Astrocyte (in vitro differentiated cells and primary cell): Measurements from ENCODE around the gene KCNC1.

Experiments used
- CTCF ChIP-seq: IDR thresholded peaks from 2 replicates; pipeline ENCODE4 v1.5.1; 2011; ENCODE audit warnings: low read depth, mild to moderate bottlenecking, inconsistent platforms, low read length, moderate library complexity; ENCODE audit not compliant: insufficient read depth
- EZH2 ChIP-seq: IDR thresholded peaks from 2 replicates; pipeline ENCODE4 v1.6.1; 2012; ENCODE audit warnings: mild to moderate bottlenecking, low read length, inconsistent platforms; ENCODE audit not compliant: insufficient read depth

DNA sequence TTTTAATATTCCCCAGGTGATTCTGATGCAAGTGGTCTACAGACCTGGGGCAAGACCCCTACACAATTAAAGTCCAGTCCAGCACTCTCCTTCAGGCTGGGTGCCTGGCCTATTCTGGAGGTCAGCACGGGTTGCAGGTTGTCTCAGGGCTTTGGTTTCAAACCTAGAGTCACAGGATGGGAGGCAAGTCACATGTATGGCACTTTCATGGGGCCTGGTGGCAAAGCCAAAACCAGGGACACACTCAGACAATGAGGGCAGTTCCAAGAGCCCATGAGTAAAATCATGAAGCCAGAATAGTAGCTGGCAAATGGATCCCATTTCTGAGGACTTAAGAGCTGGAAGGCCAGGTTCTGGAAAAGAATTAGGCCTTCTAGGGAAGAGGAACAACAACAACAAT lies 96.6 kb downstream of the KCNC1 start:
- no peak for TF ChIP-seq CTCF
- TF ChIP-seq EZH2: no peak
